HUDEP-2 (cell line): ENCODE measurements around the gene CD33.
A peak's percentile ranks its signal among the peaks of the same experiment; 100 is the strongest.
"Not testable (repeated sequence)": the region's sequence is repeated elsewhere in the genome, so short reads cannot be mapped to it uniquely, and the experiment has no call there.

Experiments
- DNase-seq, 76 experiments: peaks; one replicate each; lab custom pipeline; 2025; ENCODE audit not compliant: unreplicated experiment in 76 of 76; lab: John Stamatoyannopoulos, UW

The CD33 gene

DNA sequence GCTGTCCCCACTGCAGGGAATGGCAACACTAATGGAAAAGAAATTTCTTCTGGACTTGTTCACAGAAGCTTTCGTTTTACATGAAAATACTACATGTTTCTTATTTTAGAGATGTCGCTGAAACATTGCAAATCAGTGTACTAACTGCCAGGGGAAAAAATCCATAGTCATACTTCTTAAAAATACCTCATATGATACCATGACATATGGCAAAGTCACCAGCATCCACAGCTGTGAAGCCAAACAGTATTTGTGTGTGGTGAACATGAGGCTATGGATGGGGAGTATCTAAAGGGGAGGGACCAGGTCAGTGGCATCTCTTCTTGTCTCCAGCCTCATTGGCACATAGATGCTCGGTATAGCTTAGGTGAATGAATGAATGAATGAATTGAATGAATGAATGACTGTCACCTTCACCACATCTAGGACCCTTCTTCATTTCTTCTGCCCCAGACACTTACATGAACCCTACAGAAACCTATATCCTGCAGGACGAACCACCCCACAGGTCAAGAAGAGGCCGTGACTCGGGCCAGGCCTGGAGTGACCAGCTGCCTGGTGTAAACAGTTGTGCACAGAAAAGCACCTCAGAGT, 14.6 kb upstream of the CD33 start:
- no peak for DNase-seq

DNA sequence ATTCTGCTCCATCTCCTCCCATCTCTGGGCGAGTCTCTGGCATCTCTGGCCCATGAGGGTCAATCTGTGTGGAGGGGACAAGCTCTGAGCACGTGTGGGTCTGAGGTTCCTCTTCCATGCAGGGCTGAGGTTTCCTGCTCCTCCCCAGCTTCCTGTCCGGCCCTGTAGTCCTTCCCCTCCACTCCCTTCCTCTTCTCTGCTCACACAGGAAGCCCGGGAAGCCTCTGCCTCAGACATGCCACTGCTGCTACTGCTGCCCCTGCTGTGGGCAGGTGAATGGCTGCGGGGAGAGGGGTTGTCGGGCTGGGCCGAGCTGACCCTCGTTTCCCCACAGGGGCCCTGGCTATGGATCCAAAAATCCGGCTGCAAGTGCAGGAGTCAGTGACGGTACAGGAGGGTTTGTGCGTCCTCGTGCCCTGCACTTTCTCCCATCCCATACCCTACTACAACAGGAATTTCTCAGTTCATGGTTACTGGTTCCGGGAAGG, 14.0 kb upstream of the CD33 start:
- not testable (repeated sequence) for DNase-seq

DNA sequence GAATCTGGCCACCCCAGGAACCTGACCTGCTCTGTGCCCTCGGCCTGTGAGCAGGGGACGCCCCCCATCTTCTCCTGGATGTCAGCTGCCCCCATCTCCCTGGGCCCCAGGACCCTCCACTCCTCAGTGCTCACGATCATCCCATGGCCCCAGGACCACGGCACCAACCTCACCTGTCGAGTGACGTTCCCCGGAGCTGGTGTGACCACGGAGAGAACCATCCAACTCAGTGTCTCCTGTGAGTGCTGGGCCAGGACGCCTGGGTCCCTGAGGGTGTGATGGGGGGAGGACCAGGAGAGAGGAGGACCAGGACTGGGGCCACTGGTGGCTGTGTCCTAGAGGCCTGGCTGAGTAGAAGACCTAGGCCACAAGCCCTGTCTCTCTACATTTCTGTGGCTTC, 13.0 kb upstream of the CD33 start:
- DNase-seq: no peak

DNA sequence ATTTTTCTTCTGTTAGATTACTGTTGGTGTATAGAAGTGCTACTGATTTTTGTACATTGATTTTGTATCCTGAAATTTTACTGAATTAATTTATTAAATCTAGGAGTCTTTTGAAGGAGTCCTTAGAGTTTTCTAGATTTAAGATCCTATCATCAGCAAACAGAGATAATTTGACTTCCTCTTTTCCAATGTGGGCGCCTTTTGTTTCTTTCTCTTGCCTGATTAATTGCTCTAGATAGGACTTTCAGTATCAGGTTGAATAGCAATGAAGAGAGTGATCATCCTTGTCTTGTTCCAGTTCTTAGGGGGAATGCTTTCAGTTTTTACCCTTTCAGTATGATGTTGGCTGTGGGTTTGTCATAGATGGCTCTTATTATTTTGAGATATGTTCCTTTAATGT, 5.6 kb upstream of the CD33 start:
- no peak for DNase-seq

DNA sequence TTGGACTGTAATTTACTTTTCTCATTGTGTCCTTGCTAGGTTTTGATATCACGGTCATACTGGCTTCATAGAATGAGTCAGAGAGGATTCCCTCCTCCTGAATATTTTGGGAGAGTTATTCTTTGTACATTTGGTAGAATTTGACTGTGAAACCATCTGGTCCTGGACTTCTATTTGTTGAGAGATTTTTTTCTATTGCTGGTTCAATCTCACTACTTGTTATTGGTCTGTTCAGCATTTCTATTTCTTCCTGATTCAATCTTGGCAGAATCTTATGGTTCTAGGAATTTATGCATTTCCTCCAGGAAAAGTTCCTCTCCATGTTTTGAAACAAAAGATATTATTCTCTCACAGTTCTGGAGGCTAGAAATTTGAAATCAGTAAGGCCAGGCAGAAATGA, 4.9 kb upstream of the CD33 start:
- DNase-seq: no peak

- no peak for DNase-seq
Observed at GRCh38 chr19:51220996-51221395, 3.9 kb upstream of the CD33 start.

DNA sequence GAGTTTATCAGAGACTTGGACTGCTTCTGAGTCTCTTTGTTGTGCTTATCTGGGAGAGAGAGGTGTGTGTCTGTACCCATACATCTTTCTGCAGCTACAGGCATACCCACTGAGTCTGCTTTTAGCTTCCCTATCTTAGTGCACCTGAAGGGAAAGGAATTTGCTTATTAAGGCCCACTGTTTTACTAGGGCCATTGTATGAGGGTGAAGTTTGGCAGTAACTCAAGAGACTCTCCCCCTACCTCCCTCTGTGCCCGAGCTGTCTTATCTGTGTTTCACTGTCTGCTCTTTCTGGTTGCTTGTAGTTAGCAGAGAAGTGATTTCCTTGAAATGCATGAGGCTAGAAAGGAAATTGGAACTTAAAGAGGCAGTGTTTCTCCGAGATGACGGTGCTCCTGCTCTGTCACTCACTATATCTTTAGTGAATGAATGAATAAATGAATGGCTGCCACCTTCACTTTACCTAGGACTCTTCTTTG, 678 bp upstream of the CD33 start:
- peak in 7 of 76 experiments; percentile 7 to 41 (median 25) for DNase-seq

DNA sequence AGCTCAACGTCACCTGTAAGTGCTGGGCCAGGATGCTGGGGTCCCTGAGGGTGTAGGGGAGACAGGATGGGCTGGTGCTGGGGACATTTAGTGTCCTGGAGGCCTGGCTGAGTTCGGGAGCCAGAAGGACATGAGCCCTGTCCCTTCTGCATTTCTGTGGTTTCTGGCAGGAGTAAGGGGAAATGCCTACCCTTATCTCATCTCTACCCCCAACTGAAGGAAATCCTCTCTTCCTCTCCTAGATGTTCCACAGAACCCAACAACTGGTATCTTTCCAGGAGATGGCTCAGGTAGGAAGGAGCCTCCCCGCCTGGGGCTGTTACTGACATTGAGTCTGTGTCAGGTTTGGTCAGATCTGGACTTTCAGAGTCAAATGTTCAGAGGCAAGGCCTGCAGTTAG, 1.2 kb downstream of the CD33 start:
- DNase-seq: no peak

- no peak for DNase-seq
Observed at GRCh38 chr19:51227326-51227725, 2.4 kb downstream of the CD33 start.

- DNase-seq: no peak
Observed at GRCh38 chr19:51227966-51228365, 3.1 kb downstream of the CD33 start.

- no peak for DNase-seq
Observed at GRCh38 chr19:51240866-51241265, 16.0 kb downstream of the CD33 start.

GRCh38 chr19:51242881-51243630, 18.2 kb downstream of the CD33 start:
- DNase-seq: no peak

GRCh38 chr19:51246164-51246552, 21.3 kb downstream of the CD33 start:
- DNase-seq: no peak

DNA sequence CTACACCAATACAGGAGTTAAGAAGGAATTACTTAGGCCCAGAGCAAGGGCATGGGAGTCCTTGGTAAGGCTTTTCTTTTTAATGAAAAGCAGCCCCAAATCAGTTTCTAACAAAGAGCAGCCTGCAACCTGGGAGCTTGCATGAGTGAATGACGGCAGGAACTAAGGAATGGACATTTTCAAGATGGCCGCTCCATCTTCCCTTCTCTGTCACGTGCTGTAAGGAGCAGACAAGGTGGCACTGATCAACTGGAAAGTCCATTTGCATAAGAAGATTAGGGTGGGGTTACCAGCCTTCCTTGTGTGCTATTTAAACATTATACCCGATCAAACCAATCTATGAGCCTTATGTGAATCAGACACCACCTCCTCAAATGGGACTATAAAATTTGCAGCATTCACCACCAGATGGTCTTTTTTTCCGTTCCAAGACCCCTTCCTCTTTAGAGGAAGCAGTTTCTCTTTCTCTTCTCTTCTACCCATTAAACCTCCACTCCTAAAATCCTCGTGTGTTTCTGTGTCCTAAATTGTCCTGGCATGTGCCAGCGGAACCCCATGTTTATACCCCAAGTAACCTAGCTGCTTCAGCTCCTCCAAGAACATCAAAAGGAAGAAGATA, 23.2 kb downstream of the CD33 start:
- no peak for DNase-seq

DNA sequence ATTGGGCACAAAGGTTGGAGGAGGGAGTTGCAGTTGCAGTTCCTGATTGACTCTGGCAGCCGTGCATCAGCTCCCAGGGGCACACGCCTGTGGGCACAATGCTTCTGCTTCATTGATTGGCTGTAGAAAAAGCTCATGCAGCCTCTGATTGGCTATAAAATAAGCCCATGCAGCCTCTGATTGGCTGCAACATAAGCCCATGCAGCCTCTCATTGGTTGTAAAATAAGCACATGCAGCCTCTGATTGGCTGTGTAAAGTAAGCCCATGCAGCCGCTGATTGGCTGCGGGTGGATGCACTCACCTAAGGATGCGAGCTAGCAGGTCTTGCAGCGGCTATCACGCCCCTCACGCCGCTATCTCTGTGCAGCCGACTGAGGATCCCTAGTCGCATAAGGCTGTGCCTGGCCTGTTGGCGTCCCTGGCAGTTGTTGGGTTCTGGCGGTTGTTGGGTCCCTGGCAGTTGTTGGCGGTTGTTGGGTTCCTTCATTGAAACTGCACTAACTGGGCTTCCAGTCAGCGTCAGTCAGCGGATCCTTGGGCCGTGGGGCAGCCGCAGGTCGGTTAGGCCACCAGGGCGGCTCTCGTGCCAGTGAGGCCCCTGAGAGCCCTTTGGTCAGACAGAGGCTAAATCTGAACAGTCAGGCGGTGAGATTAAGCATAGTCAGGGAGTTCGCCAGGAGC, 26.0 kb downstream of the CD33 start, which contains the start of gene SIGLECL1:
Gene SIGLECL1 (plus strand): TSS at position 295 of the 682 bp plus-strand sequence. CDS start 12,993 bp downstream, outside the sequence.
- no peak for DNase-seq

GRCh38 chr19:51251468-51251820, 26.6 kb downstream of the CD33 start:
- no peak for DNase-seq

DNA sequence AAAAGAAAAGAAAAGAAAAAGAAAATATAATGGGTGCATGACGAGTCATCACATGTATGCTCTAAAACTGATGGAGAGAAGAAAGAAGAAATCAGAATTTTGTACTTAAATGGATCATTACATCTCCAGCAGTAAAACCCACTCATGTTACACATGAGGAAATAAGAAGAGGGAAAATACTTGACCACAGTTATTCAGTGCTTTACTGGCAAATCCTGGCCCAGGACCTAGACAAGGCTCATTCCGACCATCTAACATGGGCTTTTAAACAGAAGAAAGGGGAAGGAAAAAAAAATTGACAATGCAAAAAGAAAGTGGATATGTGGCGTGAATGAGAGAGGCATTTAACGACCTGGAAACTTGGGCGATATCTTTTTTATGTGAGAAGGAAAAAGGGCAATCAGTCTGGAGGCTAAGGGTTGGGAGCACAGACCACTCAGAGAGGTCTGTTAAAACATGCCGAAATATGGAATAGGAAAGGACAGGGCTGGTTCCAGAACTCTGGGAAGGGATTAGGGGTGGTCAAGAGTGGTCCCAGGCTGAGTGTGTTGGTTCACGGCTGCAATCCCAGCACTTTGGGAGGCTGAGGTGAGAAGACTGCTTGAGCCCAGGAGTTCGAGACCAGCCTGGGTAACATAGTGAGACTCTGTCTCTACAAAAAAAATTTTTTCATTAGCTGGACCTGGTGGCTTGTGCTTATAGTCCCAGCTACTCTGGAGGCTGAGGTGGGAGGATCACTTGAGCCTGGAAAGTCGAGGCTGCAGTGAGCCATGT, 27.6 kb downstream of the CD33 start:
- DNase-seq: no peak

DNA sequence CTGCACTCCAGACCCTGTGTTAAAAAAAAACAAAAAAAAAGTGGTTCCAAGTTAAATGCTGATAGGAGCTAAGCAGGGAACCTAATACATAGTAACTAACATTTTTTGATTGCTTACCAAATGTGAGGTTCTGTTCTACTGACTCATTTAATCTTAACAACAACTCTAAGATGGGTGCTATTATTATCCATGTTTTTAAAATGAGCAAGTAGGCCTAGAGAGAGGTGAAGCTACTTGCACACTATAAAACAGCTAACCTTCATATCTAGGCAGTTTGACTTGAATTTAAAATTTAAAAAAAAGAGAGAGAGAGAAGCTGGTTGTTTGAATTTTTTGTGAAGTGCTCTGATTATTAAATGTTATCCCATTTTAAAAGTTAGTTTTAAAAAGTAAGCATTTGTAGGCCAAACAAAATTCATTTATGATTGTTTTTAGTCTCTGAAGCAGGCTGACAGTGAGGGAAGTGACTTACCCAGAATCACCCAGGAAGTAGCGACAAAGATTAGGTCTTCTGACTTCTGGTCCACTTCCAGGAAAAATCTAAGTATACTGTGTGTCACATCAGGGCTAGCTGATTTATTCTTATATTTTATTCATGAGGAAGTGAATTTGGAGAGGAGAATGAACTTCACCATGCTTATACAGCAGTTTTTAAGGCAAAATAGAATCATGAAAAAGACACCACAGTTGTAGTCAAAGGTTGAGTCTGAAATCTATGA, 28.4 kb downstream of the CD33 start:
- no peak for DNase-seq

DNA sequence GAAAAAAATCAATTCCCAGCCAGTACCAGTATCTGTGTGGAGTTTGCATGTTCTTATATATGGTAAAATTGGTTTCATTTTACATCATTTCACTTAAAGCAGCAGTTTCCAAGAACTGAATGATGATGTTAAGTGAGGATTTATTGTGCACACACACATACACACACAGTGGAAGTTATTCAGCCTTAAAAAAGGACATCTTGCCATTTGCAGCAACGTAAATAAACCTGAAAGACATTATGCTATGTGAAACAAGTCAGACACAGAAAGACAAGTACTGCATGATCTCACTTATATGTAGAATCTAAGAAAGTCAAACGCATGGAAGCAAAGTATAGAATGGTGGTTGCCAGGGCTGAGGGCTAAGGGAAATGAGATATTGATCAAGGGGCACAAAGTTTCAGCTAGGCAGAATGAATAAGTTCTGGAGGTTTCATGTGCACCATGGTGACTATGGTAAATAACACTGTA, 31.3 kb downstream of the CD33 start:
- DNase-seq: no peak

DNA sequence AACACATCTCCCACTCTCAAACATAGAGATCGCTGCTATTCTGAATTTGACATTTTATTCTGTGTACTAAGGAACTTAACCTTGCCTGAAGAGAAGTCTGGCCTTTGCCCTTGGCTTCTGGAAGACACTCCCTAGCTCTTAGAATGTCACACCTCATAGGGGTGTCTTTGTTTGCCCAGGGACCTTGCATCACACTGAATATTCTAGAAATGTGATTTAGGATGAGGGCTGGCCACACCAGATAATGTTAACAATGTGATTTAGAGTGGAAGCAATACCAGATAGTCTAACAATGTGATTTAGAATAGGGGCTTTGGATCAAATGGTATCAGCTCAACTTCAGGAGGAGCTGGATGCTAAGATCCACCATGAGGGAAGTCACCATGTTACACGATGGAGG, 32.6 kb downstream of the CD33 start:
- DNase-seq: no peak
